HepG2 (cell line): ENCODE data around the gene SIRT5. TPM values are rescaled to one million over a fixed set of nuclear protein-coding genes. Genes with fewer than 3 reads are reported as not detected.

Experiments
- ATAC-seq: fragments of 200-7000 bp; cut with Tn5 transposase; 3 replicates; pipeline ENCODE4 v1.9.1; 2020; ENCODE audit warnings: mild to moderate bottlenecking, moderate library complexity
- BruUV-seq: library from RNA; stranded (reverse); fragments of 400-500 nt; replicated peaks from 2 replicates; lab custom pipeline; 2021; lab: Mats Ljungman, UMichigan
- CTCF ChIA-PET: fragments of 300-600 bp; formaldehyde crosslinking; extraction: SDS; loops from one replicate; lab custom pipeline; 2021; ENCODE audit warnings: low total read pairs, inconsistent platforms, low intra/inter-chr PET ratio; lab: Yijun Ruan, JAX
- POLR2A ChIA-PET: fragments of 350-600 bp; sonication (Branson Sonifier 250); formaldehyde crosslinking; loops from one replicate; lab custom pipeline; 2020; ENCODE audit warnings: antibody characterized with exemption, inconsistent platforms; lab: Yijun Ruan, JAX
- DNase-seq: peaks from one replicate; pipeline ENCODE4 v3.0.0-alpha.2; 2015; ENCODE audit warnings: low spot score
- FAIRE-seq: peaks from 3 replicates; lab custom pipeline; 2011; peaks lifted over from hg19 to GRCh38; lab: Jason Lieb, UNC
- H2AFZ ChIP-seq: one replicate; pipeline ENCODE4 v1.6.1; 2011; ENCODE audit warnings: low read length, inconsistent platforms
- H3K27ac ChIP-seq: fragments of 300-600 bp; 3 replicates; pipeline ENCODE4 v1.8.0; 2011; ENCODE audit warnings: mixed run types, mild to moderate bottlenecking, mixed read lengths, low read length, inconsistent platforms; ENCODE audit not compliant: insufficient read depth; ENCODE audit errors: extremely low read length
- H3K27me3 ChIP-seq, 2 experiments: fragments of 200-600 bp in 1 of 2; 2 replicates in 1 of 2; 3 replicates in 1 of 2; pipeline versions ENCODE4 v1.6.0 to v1.8.0; 2011; ENCODE audit warnings: low read length in 2 of 2, mild to moderate bottlenecking in 2 of 2, moderate library complexity in 2 of 2, inconsistent platforms in 1 of 2; ENCODE audit not compliant: insufficient read depth in 2 of 2, control insufficient read depth in 1 of 2
- H3K36me3 ChIP-seq, 2 experiments: fragments of 200-600 bp in 1 of 2; replicated peaks in 1 of 2; 2 replicates in 1 of 2; 3 replicates in 1 of 2; pipeline versions ENCODE4 v1.5.1 to v1.8.0; 2011; ENCODE audit warnings: low read length in 2 of 2, inconsistent platforms in 1 of 2; ENCODE audit not compliant: insufficient read depth in 2 of 2, control insufficient read depth in 1 of 2
- H3K4me1 ChIP-seq: 2 replicates; pipeline ENCODE4 v1.5.1; 2012; ENCODE audit warnings: low read length, inconsistent platforms; ENCODE audit not compliant: insufficient read depth
- H3K4me2 ChIP-seq: 2 replicates; pipeline ENCODE4 v1.6.0; 2011; ENCODE audit warnings: low read depth, low read length, inconsistent platforms
- H3K4me3 ChIP-seq, 3 experiments: fragments of 200-600 bp in 1 of 3; sonication (generic), shearing (Covaris generic) in 1 of 3; replicated peaks in 1 of 3; 2 replicates each; pipeline ENCODE4 v1.5.1; 2011 to 2016; ENCODE audit warnings: low read length in 3 of 3, inconsistent platforms in 2 of 3, low read depth in 2 of 3, mild to moderate bottlenecking in 2 of 3, control low read depth in 1 of 3, mixed read lengths in 1 of 3; ENCODE audit not compliant: insufficient read depth in 1 of 3
- H3K79me2 ChIP-seq: one replicate; pipeline ENCODE4 v1.6.1; 2011; ENCODE audit warnings: low read length, inconsistent platforms; ENCODE audit not compliant: insufficient read depth
- H3K9ac ChIP-seq: 2 replicates; pipeline ENCODE4 v1.6.0; 2011; ENCODE audit warnings: mild to moderate bottlenecking, low read depth, low read length, inconsistent platforms; ENCODE audit not compliant: insufficient read depth
- H3K9me3 ChIP-seq: 2 replicates; pipeline ENCODE4 v1.5.1; 2012; ENCODE audit warnings: mild to moderate bottlenecking, low read length
- H4K20me1 ChIP-seq: 2 replicates; pipeline ENCODE4 v1.6.0; 2011; ENCODE audit warnings: inconsistent platforms, mild to moderate bottlenecking, low read length, moderate library complexity; ENCODE audit not compliant: insufficient read depth
- BRCA1 ChIP-seq: sonication (generic); formaldehyde crosslinking; IDR thresholded peaks from 2 replicates; pipeline ENCODE4 v1.4.0; 2020; ENCODE audit warnings: missing genetic modification reagents
- HMGXB3 ChIP-seq: sonication (generic); formaldehyde crosslinking; IDR thresholded peaks from 2 replicates; pipeline ENCODE4 v1.4.0; 2020; ENCODE audit warnings: missing genetic modification reagents, borderline replicate concordance
- IRF2 ChIP-seq: IDR thresholded peaks from 2 replicates; pipeline ENCODE4 v1.6.1; 2018; ENCODE audit warnings: missing genetic modification reagents, missing compliant biosample characterization
- KMT2A ChIP-seq: sonication (generic); formaldehyde crosslinking; IDR thresholded peaks from 2 replicates; pipeline ENCODE4 v1.4.0; 2020; ENCODE audit warnings: missing genetic modification reagents
- MEIS2 ChIP-seq: sonication (generic); formaldehyde crosslinking; IDR thresholded peaks from 2 replicates; pipeline ENCODE4 v1.9.0; 2021; ENCODE audit warnings: mild to moderate bottlenecking, missing genetic modification reagents
- SMAD1 ChIP-seq: sonication (generic); formaldehyde crosslinking; IDR thresholded peaks from 2 replicates; pipeline ENCODE4 v1.4.0; 2020; ENCODE audit warnings: missing genetic modification reagents, low read depth, mild to moderate bottlenecking, borderline replicate concordance
- SMYD3 ChIP-seq: sonication (generic); formaldehyde crosslinking; IDR thresholded peaks from 2 replicates; pipeline ENCODE4 v1.8.1; 2023; ENCODE audit warnings: mild to moderate bottlenecking, missing genetic modification reagents
- ZBED4 ChIP-seq: sonication (generic); formaldehyde crosslinking; IDR thresholded peaks from 2 replicates; pipeline ENCODE4 v1.4.0; 2020; ENCODE audit warnings: missing genetic modification reagents, borderline replicate concordance
- ZBTB7A ChIP-seq: sonication (generic); formaldehyde crosslinking; IDR thresholded peaks from 2 replicates; pipeline ENCODE4 v1.8.0; 2022; ENCODE audit warnings: mild to moderate bottlenecking, missing genetic modification reagents
- ZFP36 ChIP-seq: fragments of 150-350 bp; IDR thresholded peaks from 2 replicates; pipeline ENCODE4 v1.6.1; 2018; ENCODE audit warnings: borderline replicate concordance, low read length, low read depth; ENCODE audit not compliant: partially characterized antibody
- ZNF441 ChIP-seq: sonication (generic); formaldehyde crosslinking; IDR thresholded peaks from 2 replicates; pipeline ENCODE4 v1.7.0; 2021; ENCODE audit warnings: missing genetic modification reagents, borderline replicate concordance
- WGBS: methylation state at CpG from one replicate; pipeline ENCODE4 v1.1.6; 2017; ENCODE audit warnings: low lambda C conversion rate; 5-methylcytosine and 5-hydroxymethylcytosine counted together
- in situ Hi-C: cut with HindIII; loops from 2 replicates; pipeline ENCODE4 v1.10.0; 2017; ENCODE audit warnings: low pct_unique_long_range_greater_than_20kb; ENCODE audit not compliant: extremely low pct_ligation_motif_present
- intact Hi-C: fragments of 100-400 bp; cut with micrococcal nuclease; formaldehyde crosslinking; loops from one replicate; pipeline ENCODE4 v1.10.0; 2022; ENCODE audit not compliant: unreplicated experiment
- polyA plus RNA-seq, 8 experiments: library from polyadenylated mRNA; depleted of rRNA in 3 of 8; stranded (reverse) in 7 of 8; unstranded in 1 of 8; fragments of >200 nt; fragmentation: Illumina TruSeq in 4 of 8; extraction: Trizol in 4 of 8; gene quantifications; 2 replicates each; pipeline versions ENCODE4 v1.2.1 to v1.2.3, GENCODE V29; 2011 to 2016; ENCODE audit warnings: low read depth in 4 of 8, missing spikeins in 1 of 8, mixed read lengths in 1 of 8; ENCODE audit not compliant: insufficient read depth in 1 of 8
- total RNA-seq, 5 experiments: library from RNA; depleted of rRNA; stranded (reverse); fragments of >200 nt; fragmentation: Illumina TruSeq; extraction: Trizol; gene quantifications; 2 replicates each; pipeline ENCODE4 v1.2.3, GENCODE V29; 2016; ENCODE audit warnings: low read depth in 1 of 5
- TF ChIP-seq, protein P1 (sequence below): sonication (generic); formaldehyde crosslinking; conservative IDR thresholded peaks from 2 replicates; pipeline ENCODE4 v1.4.0; 2020; ENCODE audit warnings: missing genetic modification reagents
- TF ChIP-seq, protein P2 (sequence below): sonication (generic); formaldehyde crosslinking; IDR thresholded peaks from 2 replicates; pipeline ENCODE4 v1.4.0; 2020; ENCODE audit warnings: missing genetic modification reagents

The SIRT5 gene
- total and polyA plus RNA-seq, 2 of the 13 experiments (the other 11 are each of a cell fraction or from before 2014, with no cell fraction given), result 14.1 to 16.6 TPM

DNA sequence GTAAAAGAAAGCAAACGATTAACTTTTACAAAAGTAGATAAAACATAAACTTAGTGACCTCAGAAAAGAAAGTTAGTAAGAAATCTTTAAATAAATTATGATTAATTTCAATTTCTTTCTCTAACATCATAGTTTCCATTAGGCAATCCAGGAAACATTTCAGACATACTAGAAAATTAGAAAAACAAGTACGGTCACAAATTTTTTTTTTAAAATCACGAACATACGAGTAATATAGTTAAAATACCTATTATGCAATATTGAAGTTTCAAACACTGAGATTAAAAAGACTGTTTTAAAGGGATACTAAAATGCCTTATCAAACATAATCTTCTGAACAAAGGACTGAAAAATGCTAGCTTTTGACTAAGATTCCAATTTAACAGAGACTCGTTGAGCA lies 66.9 kb downstream of the SIRT5 start:
- H3K36me3 ChIP-seq, result peaks cover 9 to 55% of the 10 kb centered on the region in 2 experiments
- TF ChIP-seq ZFP36, result no peak
- TF ChIP-seq, protein P1, sequence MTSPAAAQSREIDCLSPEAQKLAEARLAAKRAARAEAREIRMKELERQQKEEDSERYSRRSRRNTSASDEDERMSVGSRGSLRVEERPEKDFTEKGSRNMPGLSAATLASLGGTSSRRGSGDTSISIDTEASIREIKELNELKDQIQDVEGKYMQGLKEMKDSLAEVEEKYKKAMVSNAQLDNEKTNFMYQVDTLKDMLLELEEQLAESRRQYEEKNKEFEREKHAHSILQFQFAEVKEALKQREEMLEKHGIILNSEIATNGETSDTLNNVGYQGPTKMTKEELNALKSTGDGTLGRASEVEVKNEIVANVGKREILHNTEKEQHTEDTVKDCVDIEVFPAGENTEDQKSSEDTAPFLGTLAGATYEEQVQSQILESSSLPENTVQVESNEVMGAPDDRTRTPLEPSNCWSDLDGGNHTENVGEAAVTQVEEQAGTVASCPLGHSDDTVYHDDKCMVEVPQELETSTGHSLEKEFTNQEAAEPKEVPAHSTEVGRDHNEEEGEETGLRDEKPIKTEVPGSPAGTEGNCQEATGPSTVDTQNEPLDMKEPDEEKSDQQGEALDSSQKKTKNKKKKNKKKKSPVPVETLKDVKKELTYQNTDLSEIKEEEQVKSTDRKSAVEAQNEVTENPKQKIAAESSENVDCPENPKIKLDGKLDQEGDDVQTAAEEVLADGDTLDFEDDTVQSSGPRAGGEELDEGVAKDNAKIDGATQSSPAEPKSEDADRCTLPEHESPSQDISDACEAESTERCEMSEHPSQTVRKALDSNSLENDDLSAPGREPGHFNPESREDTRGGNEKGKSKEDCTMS (CRISPR knock-in tag), result no peak
- no peak for TF ChIP-seq MEIS2 (CRISPR knock-in tag)
- TF ChIP-seq ZBED4, result no peak
- TF ChIP-seq ZNF441 (CRISPR knock-in tag), result no peak
- no peak for TF ChIP-seq SMAD1 (CRISPR knock-in tag)
- TF ChIP-seq ZBTB7A (CRISPR knock-in tag), result no peak
- TF ChIP-seq, protein P2, sequence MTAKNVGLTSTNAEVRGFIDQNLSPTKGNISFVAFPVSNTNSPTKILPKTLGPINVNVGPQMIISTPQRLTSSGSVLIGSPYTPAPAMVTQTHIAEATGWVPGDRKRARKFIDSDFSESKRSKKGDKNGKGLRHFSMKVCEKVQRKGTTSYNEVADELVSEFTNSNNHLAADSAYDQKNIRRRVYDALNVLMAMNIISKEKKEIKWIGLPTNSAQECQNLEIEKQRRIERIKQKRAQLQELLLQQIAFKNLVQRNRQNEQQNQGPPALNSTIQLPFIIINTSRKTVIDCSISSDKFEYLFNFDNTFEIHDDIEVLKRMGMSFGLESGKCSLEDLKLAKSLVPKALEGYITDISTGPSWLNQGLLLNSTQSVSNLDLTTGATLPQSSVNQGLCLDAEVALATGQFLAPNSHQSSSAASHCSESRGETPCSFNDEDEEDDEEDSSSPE (CRISPR knock-in tag), result no peak
- TF ChIP-seq HMGXB3 (CRISPR knock-in tag), result no peak
- TF ChIP-seq BRCA1 (CRISPR knock-in tag), result no peak
- no peak for TF ChIP-seq SMYD3 (CRISPR knock-in tag)
- no peak for TF ChIP-seq IRF2 (CRISPR knock-in tag)
- TF ChIP-seq KMT2A (CRISPR knock-in tag), result no peak

More for the DNA sequence above, 66.9 kb downstream of the SIRT5 start:
- intact Hi-C loops (loop anchor here (5.0 kb wide), 1 partner anchor 36 kb away; no protein-coding TSS in a partner anchor), in situ Hi-C loops (no loop called here)
- WGBS, result 76% methylated on average over 5 of the region's 5 CpGs
- Histone ChIP-seq H3K4me2 (no peak overlapping the region), H3K27me3 (no peaks in the 10 kb centered on the region), H3K4me3 (no peak overlapping the region), H4K20me1 (no peaks in the 10 kb centered on the region), H3K79me2 (no peaks in the 10 kb centered on the region), H2AFZ (no peak overlapping the region), H3K9me3 (no peaks in the 10 kb centered on the region), H3K4me1 (peaks cover 21% of the 10 kb centered on the region), H3K9ac (no peak overlapping the region), H3K27ac (no peak overlapping the region)
- CTCF ChIA-PET, result no interaction called here
- FAIRE-seq, result no peak
- POLR2A ChIA-PET, result no interaction called here
- no TSS peak for BruUV-seq
- DNase-seq, result no peak
- no peak for ATAC-seq
